ENCODE data around the gene SZT2.

Gene SZT2

GRCh38 chr1:43423672-43424550 lies 34.2 kb downstream of the SZT2 start:
- DNase-seq (ENCODE audit: low spot score) = no peak

- DNase-seq (ENCODE audit: low spot score) = no peak
Observed at GRCh38 chr1:43425045-43425444, 35.3 kb downstream of the SZT2 start.

DNA sequence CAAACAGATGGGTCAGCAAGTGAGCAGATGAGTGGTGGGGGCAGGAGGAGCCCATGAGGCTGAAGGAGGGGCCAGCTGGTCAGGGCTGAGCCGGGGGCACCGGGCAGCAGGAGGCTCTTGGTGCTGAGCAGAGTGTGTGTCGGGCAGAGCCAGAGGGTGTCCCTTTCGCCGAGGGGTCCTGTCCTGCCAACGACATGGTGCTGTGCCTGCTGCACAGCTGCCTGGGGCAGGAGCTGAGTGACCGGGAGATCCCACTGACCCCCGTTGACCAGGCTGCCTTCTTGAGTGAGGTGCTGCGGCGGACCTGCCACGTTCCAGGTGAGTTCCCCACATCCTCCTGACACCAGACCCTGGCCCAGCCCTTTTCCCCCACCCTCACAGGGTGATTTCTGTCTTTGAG lies 36.5 kb downstream of the SZT2 start:
- no peak for DNase-seq (ENCODE audit: low spot score)

- DNase-seq (ENCODE audit: low spot score) = no peak
Observed at GRCh38 chr1:43427524-43427923, 37.8 kb downstream of the SZT2 start.

DNA sequence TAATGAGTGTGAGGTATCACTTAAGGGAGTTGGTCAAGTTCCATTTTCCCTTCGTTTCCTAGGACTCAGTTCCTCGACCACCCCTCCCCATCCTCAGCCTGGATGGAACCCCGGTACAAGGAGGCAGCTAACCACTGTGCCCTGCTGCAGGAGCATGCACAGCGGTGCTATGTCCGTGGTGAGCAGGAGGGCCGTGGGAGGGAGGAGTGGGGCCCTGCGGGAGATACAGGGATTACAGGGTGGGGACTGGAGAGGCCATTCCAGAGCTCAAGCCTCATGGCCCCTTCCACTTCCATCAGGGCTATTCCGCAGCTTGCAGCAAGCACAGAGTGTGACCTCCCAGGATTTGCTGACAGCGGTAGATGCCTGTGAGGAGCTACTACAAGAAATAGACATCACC lies 38.2 kb downstream of the SZT2 start:
- no peak for DNase-seq (ENCODE audit: low spot score)

GRCh38 chr1:43430831-43431230 lies 41.1 kb downstream of the SZT2 start:
- DNase-seq (ENCODE audit: low spot score) = no peak

DNA sequence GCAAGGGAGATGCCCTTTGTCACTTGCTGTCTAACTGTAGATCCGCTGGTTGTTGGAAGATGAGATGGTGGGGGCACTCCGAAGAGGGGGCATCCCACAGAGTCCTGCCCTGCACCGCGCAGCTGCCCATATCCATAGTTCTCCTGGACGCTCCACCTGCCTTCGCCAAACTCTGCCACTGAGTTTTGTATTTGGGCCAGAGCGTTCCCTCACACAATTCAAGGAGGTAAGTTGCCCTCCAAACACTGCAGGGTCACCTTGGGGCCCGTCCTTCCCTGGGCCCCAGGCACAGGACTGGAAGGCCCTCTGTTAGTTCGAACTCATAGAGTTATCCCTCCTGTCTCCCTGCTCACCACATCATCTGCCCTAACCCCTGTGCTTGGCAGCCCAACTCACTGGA lies 42.0 kb downstream of the SZT2 start:
- DNase-seq (ENCODE audit: low spot score) = no peak

- no peak for DNase-seq (ENCODE audit: low spot score)
Observed at GRCh38 chr1:43432171-43432860, 42.6 kb downstream of the SZT2 start.

DNA sequence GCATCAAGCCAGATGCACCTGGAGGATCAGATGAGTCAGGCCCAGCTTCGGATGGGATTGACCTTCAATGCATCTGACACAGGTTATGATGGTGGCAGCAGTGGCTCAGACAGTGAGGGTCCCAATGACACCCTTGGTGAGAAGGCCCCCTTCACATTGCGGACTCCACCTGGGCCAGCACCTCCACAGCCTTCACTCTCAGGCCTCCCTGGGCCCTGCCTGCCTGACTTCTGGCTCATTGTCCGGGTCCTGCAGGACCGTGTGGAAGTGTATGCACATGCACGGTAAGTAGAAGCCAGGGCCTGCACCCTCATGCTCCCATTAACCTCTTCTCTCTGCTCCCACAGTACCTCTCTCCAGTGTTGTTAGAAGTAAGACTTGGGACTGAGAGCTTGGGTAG lies 43.2 kb downstream of the SZT2 start:
- no peak for DNase-seq (ENCODE audit: low spot score)

DNA sequence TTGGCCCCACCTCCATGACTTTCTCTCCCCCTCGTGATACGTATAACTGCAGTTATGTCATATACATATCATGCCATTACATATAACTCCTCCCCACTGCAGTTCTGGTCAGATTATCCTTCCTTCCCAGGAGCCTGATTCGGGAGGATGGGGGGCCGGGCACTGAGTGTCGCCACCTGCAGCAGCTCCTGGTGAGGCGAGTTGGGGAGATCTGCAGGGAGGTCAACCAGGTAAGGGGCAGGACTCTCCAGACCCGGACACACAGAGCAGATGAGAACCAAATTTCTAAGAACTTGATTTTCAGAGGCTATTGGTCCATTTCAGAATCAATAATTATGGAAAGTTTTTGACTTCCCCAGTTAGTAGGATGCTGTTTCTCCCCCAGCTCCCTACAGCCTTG lies 44.6 kb downstream of the SZT2 start:
- DNase-seq (ENCODE audit: low spot score) = no peak

GRCh38 chr1:43435146-43436145 lies 45.7 kb downstream of the SZT2 start:
- DNase-seq (ENCODE audit: low spot score) = no peak

GRCh38 chr1:43436371-43436770 lies 46.7 kb downstream of the SZT2 start:
- no peak for DNase-seq (ENCODE audit: low spot score)

GRCh38 chr1:43437031-43437973 lies 47.6 kb downstream of the SZT2 start:
- DNase-seq (ENCODE audit: low spot score) = no peak

- DNase-seq (ENCODE audit: low spot score) = no peak
Observed at GRCh38 chr1:43438006-43438405, 48.3 kb downstream of the SZT2 start.

DNA sequence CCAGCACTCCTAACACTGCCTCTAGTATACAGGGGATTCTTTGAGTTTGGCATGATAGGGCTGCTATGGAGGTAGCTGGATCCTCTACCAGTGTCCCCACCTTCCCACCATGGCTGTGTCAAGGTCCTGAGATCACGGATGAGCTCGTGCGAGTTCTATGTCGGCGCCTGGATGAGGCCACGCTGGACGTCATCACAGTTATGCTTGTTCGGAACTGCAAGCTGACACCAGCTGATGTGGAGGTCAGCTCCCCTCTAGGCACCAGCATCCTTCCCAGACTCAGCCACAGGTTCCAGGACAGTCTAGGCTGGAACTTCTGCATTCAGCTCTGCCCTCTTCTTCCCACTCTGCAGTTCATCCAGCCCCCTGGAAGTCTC lies 48.9 kb downstream of the SZT2 start:
- DNase-seq (ENCODE audit: low spot score) = no peak

GRCh38 chr1:43438953-43439581 lies 49.4 kb downstream of the SZT2 start:
- DNase-seq (ENCODE audit: low spot score) = no peak

DNA sequence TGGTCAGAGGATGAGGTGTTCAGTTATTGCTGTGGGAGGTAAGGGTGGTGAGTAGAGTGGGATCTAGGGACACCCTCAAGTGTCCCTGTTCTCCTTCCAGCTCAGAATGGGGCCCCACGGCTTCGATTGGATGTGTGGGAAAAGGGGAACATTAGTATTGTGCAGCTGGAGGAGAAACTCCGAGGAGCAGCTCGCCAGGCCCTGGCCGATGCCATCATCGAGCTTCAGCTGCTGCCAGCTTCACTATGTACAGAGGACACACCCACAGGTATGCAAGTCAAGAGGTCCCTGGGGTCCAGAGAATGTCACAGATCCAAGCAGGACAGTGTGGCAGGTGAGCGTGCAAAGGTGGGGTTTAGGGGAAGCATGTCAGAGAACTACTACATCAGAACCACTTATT lies 50.1 kb downstream of the SZT2 start:
- no peak for DNase-seq (ENCODE audit: low spot score)

DNA sequence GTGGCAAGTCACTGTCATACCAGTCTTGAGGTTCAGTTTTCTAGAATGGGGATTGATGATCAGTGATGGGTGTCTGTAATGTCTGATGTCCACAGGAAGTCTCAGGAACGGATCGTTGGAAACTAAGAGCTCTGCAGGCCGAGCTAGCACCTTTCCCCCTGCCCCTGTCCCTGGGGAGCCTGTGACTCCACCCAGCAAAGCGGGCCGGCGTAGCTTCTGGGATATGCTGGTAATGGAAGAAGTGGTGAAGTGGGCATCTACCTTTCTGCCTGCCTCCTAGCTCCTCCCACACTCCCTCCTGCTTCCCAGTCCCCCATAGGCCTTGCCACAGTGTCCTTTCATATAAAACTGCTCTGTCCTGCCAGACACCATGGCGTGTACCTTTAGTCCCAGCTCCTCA lies 50.7 kb downstream of the SZT2 start:
- no peak for DNase-seq (ENCODE audit: low spot score)

DNA sequence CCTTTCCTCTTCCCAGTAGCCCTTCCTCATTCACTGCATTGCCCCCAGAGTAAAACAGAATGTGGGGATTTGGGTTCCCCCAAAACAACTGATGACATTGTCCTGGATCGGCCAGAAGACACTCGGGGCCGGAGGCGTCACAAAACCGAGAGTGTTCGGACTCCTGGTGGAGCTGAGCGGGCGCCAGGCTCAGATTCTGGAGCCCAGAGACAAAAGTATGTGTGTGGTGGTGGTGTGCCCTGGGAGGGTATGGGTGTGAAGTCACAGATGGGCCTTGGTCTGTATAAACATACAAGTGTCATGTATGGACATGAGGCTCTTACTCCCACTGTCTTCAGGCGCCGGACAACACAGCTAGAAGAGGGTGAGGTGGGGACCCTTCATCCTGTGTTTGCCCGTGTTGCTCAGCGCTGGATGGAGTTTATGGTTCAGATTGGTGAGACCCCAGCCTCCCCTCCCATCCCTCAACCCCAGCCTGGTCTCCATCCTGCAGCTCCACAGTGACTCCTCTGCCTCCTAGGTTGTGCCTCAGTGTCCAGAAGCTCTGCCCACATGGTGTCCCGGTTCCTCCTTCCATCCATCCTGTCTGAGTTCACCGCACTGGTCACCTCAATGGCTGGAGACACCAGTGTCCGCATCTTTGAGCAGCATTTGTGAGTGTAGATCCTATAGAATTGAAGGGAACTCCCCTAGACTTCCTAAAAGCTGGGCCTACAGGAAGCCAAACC lies 51.6 kb downstream of the SZT2 start:
- no peak for DNase-seq (ENCODE audit: low spot score)
